Colonic mucosa (tissue), 4 donors: ENCODE data around the gene SLFN13. TPM values are rescaled to one million over a fixed set of nuclear protein-coding genes. Genes with fewer than 3 reads are reported as not detected.

Experiments used
- DNase-seq: peaks from one replicate; pipeline ENCODE4 v3.0.0-alpha.2; 2020
- H3K27ac ChIP-seq: fragments of 200-600 bp; one replicate; pipeline ENCODE4 v1.8.0; 2021
- H3K27me3 ChIP-seq: fragments of 200-600 bp; one replicate; pipeline ENCODE4 v1.8.0; 2021
- H3K36me3 ChIP-seq: fragments of 200-600 bp; one replicate; pipeline ENCODE4 v1.8.0; 2021
- H3K4me1 ChIP-seq: fragments of 200-600 bp; one replicate; pipeline ENCODE4 v1.8.0; 2021; ENCODE audit warnings: mild to moderate bottlenecking
- H3K4me3 ChIP-seq: fragments of 200-600 bp; one replicate; pipeline ENCODE4 v1.8.0; 2021
- H3K9ac ChIP-seq, 2 donors: one replicate each; pipeline ENCODE4 v1.7.0; 2013; ENCODE audit warnings: control low read depth in 2 of 2, low read depth in 2 of 2, low read length in 2 of 2
- H3K9me3 ChIP-seq: fragments of 200-600 bp; one replicate; pipeline ENCODE4 v1.8.0; 2021
- intact Hi-C: fragments of 100-400 bp; cut with DNase I; formaldehyde crosslinking; loops from one replicate; pipeline ENCODE4 v1.14.1; 2022
- total RNA-seq, 2 donors: library from RNA; stranded (reverse); fragmentation: NEBNext Ultra II Directional in 1 of 2; extraction: Animal tissue kit (Norgen Biotek cat#: 25700) in 1 of 2; gene quantifications; one replicate each; pipeline ENCODE4 v1.2.1, GENCODE V29; 2021
- TF ChIP-seq, protein P1 (sequence below): fragments of 200-600 bp; IDR thresholded peaks from one replicate; pipeline ENCODE4 v1.8.0; 2022; ENCODE audit warnings: antibody characterized with exemption, mild to moderate bottlenecking
- donor health status: healthy.
- donor health status: DM: no; HTN: no; CAD: no.
- donor health status: DM: no; HTN: no; CAD: no.

SLFN13 gene
- total RNA-seq, 2 donors from 2014 or later: 6.2 to 10.2 TPM

DNA sequence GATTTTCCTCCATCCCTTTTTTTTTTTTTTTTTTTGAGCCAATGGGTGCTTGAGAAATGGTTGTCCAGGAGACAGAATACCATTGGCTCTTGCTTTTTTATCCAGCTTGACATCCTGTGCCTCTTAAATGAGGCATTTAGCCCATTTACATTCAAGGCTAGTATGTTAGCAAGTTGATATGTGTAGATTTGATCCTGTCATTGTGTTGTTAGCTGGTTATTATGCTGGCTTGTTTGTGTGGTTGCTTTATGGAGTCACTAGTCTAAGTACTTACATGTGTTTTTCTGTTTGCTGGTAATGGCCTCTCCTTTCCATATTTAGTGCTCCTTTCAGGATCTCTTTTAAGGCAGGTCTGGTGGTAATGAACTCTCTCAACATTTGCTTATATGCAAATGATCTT lies 61.1 kb downstream of the SLFN13 start:
- no peaks in the 10 kb centered on the region for H3K9me3 ChIP-seq
- H3K4me1 ChIP-seq: no peaks in the 10 kb centered on the region
- no peak overlapping the region for H3K27ac ChIP-seq
- H3K9ac ChIP-seq: no peak overlapping the region
- no peak for DNase-seq
- no peaks in the 10 kb centered on the region for H3K36me3 ChIP-seq
- TF ChIP-seq, protein P1, sequence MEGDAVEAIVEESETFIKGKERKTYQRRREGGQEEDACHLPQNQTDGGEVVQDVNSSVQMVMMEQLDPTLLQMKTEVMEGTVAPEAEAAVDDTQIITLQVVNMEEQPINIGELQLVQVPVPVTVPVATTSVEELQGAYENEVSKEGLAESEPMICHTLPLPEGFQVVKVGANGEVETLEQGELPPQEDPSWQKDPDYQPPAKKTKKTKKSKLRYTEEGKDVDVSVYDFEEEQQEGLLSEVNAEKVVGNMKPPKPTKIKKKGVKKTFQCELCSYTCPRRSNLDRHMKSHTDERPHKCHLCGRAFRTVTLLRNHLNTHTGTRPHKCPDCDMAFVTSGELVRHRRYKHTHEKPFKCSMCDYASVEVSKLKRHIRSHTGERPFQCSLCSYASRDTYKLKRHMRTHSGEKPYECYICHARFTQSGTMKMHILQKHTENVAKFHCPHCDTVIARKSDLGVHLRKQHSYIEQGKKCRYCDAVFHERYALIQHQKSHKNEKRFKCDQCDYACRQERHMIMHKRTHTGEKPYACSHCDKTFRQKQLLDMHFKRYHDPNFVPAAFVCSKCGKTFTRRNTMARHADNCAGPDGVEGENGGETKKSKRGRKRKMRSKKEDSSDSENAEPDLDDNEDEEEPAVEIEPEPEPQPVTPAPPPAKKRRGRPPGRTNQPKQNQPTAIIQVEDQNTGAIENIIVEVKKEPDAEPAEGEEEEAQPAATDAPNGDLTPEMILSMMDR: no peak
- H3K4me3 ChIP-seq: no peak overlapping the region
- intact Hi-C loops: no loop called here
- H3K27me3 ChIP-seq: no peaks in the 10 kb centered on the region

Other genes with a start within 250 kb of the SLFN13 start
- 1 to 10 TPM; 3.0 to 8.5 TPM for gene SLFN5, start 205.7 kb downstream of the SLFN13 start, total RNA-seq
- 1 to 10 TPM; 3.6 to 9.1 TPM for gene SLFN11, start 75.1 kb downstream of the SLFN13 start, total RNA-seq
- 1 to 10 TPM; 1.3 to 2.0 TPM for gene SLFN12, start 16.3 kb downstream of the SLFN13 start, total RNA-seq
- gene SLFN12L, start 88.9 kb upstream of the SLFN13 start, total RNA-seq: 1 to 10 TPM in 1 of 2 donors, under 1 TPM in 1; 0.86 to 1.0 TPM
- gene SLFN14, start 112.1 kb upstream of the SLFN13 start, total RNA-seq: not detected
- gene PEX12, start 129.8 kb upstream of the SLFN13 start, total RNA-seq: 1 to 10 TPM; 2.6 to 5.9 TPM
- gene AP2B1, start 138.6 kb upstream of the SLFN13 start, total RNA-seq: 100 to 1,000 TPM; 220 to 274 TPM